Measurements from ENCODE around the gene GPX6.
A peak's percentile ranks its signal among the peaks of the same experiment; 100 is the strongest.
"Not testable (repeated sequence)": the region's sequence is repeated elsewhere in the genome, so short reads cannot be mapped to it uniquely, and the experiment has no call there.

The GPX6 gene

GRCh38 chr6:28515676-28516075 lies at the start of gene GPX6:
TSS of gene GPX6 (minus strand) at chr6:28515793. CDS start at chr6:28515743, 50 bp downstream.
- DNase-seq: no peak

GRCh38 chr6:28563430-28564095 lies 48.0 kb upstream of the GPX6 start:
- no peak for DNase-seq

GRCh38 chr6:28558629-28559028 lies 43.0 kb upstream of the GPX6 start:
- no peak for DNase-seq

- no peak for DNase-seq
These were observed 39.5 kb upstream of the GPX6 start for GRCh38 chr6:28555136-28555535.

GRCh38 chr6:28553986-28554881 lies 38.6 kb upstream of the GPX6 start:
- DNase-seq: no peak

GRCh38 chr6:28553384-28553985 lies 37.9 kb upstream of the GPX6 start:
- no peak for DNase-seq

- no peak for DNase-seq
These were observed 36.5 kb upstream of the GPX6 start for GRCh38 chr6:28551891-28552666.

- not testable (repeated sequence) for DNase-seq
These were observed 31.4 kb upstream of the GPX6 start for GRCh38 chr6:28547003-28547402.

GRCh38 chr6:28545955-28546354 lies 30.4 kb upstream of the GPX6 start:
- DNase-seq: no peak

GRCh38 chr6:28543651-28544610 lies 28.3 kb upstream of the GPX6 start:
- no peak for DNase-seq

- DNase-seq: peak; percentile 87
These were observed 27.1 kb upstream of the GPX6 start for GRCh38 chr6:28542440-28543296.

- DNase-seq: no peak
These were observed 26.4 kb upstream of the GPX6 start for GRCh38 chr6:28541996-28542395.

- peak; percentile 23 for DNase-seq
These were observed 22.0 kb upstream of the GPX6 start for GRCh38 chr6:28537509-28538140.

- DNase-seq: peak; percentile 17
These were observed 21.5 kb upstream of the GPX6 start for GRCh38 chr6:28537065-28537464.

- DNase-seq: no peak
These were observed 19.3 kb upstream of the GPX6 start for GRCh38 chr6:28534875-28535274.

- DNase-seq: no peak
These were observed 18.7 kb upstream of the GPX6 start for GRCh38 chr6:28534306-28534705.

- no peak for DNase-seq
These were observed 16.0 kb upstream of the GPX6 start for GRCh38 chr6:28531479-28532128.

GRCh38 chr6:28530777-28531176 lies 15.2 kb upstream of the GPX6 start:
- no peak for DNase-seq

GRCh38 chr6:28525496-28526039 lies 10.0 kb upstream of the GPX6 start, which contains the start of gene GPX5:
TSS of gene GPX5 (plus strand) at chr6:28525881. CDS start at chr6:28526014, 133 bp downstream.
- peak; percentile 15 for DNase-seq

Data from EL (cell line).